Lung (tissue), 12 donors: ENCODE results near the gene PODXL2. TPM values are rescaled to one million over a fixed set of nuclear protein-coding genes. Genes with fewer than 3 reads are reported as not detected.

ENCODE experiments used
- ATAC-seq: fragments of 200-7000 bp; cut with Tn5 transposase; one replicate; pipeline ENCODE4 v1.9.1; 2020; ENCODE audit warnings: moderate number of reproducible peaks; ENCODE audit not compliant: insufficient read depth, low FRiP score
- DNase-seq, 3 donors: peaks; one replicate each; pipeline ENCODE4 v3.0.0-alpha.2; 2013 to 2017
- H3K27ac ChIP-seq, 2 donors: one replicate each; pipeline ENCODE4 v1.5.1; 2013; ENCODE audit warnings: mild to moderate bottlenecking in 2 of 2, moderate library complexity in 2 of 2, control low read depth in 1 of 2, inconsistent platforms in 1 of 2, low read depth in 1 of 2, low read length in 1 of 2
- H3K27me3 ChIP-seq, 3 donors: one replicate each; pipeline ENCODE4 v1.5.1; 2013; ENCODE audit warnings: low read length in 2 of 3; ENCODE audit not compliant: control insufficient read depth in 3 of 3, insufficient read depth in 3 of 3
- H3K36me3 ChIP-seq, 4 donors: one replicate each; pipeline ENCODE4 v1.5.1; 2013; ENCODE audit warnings: low read length in 4 of 4, mild to moderate bottlenecking in 1 of 4, moderate library complexity in 1 of 4; ENCODE audit not compliant: control insufficient read depth in 4 of 4, insufficient read depth in 4 of 4
- H3K4me1 ChIP-seq, 5 donors: one replicate each; pipeline ENCODE4 v1.5.1; 2013; ENCODE audit warnings: low read length in 5 of 5, mild to moderate bottlenecking in 2 of 5, moderate library complexity in 1 of 5; ENCODE audit not compliant: control insufficient read depth in 5 of 5, insufficient read depth in 5 of 5
- H3K4me3 ChIP-seq: one replicate; pipeline ENCODE4 v1.5.1; 2013; ENCODE audit warnings: mild to moderate bottlenecking, control low read depth, moderate library complexity
- H3K9ac ChIP-seq, 2 donors: one replicate each; pipeline ENCODE4 v1.5.1; 2013; ENCODE audit warnings: low read length in 2 of 2, control low read depth in 1 of 2; ENCODE audit not compliant: insufficient read depth in 1 of 2
- H3K9me3 ChIP-seq, 4 donors: one replicate each; pipeline ENCODE4 v1.5.1; 2013; ENCODE audit warnings: low read length in 3 of 4, mild to moderate bottlenecking in 1 of 4, moderate library complexity in 1 of 4; ENCODE audit not compliant: control insufficient read depth in 4 of 4, insufficient read depth in 3 of 4
- WGBS, 2 donors: extraction: QIAGEN DNeasy Blood & Tissue Kit; methylation state at CpG; one replicate each; pipeline ENCODE4 v1.1.7; 2013; 5-methylcytosine and 5-hydroxymethylcytosine counted together
- polyA plus RNA-seq, 2 donors: library from polyadenylated mRNA; stranded (reverse); fragments of 200-250 nt; gene quantifications; one replicate each; pipeline ENCODE4 v1.2.1, GENCODE V29; 2013
- total RNA-seq, 2 donors: library from RNA; depleted of rRNA in 1 of 2; stranded (reverse); fragments of >200 nt in 1 of 2; gene quantifications; one replicate each; pipeline ENCODE4 v1.2.1, GENCODE V29; 2014 to 2021
- TF ChIP-seq, protein P1 (sequence below): IDR thresholded peaks from 2 replicates; pipeline ENCODE4 v1.5.1; 2012; ENCODE audit warnings: mild to moderate bottlenecking; ENCODE audit errors: control extremely low read depth, extremely low read depth
- donor health status: control.
- donor health status: control.
- donor health status: Bipolar disorder and iron deficiency.
- donor health status: healthy.
- donor health status: DM: yes; HTN: yes; CAD: no.

PODXL2 gene
- total and polyA plus RNA-seq, 4 donors = 3.1 to 7.3 (median 4.6) TPM

GRCh38 chr3:127711021-127711695 lies 82.2 kb downstream of the PODXL2 start:
- Histone ChIP-seq H3K9me3 (no peaks in the 10 kb centered on the region), H3K9ac (no peak overlapping the region), H3K27ac (no peak overlapping the region), H3K27me3 (no peaks in the 10 kb centered on the region), H3K4me1 (peaks cover 4 to 49% (median 16%) of the 10 kb centered on the region in 5 donors), H3K4me3 (no peak overlapping the region), H3K36me3 (peaks cover 0 to 6% (median 0%) of the 10 kb centered on the region in 4 donors)
- DNase-seq (no peak), ATAC-seq (no peak)
- TF ChIP-seq, protein P1, sequence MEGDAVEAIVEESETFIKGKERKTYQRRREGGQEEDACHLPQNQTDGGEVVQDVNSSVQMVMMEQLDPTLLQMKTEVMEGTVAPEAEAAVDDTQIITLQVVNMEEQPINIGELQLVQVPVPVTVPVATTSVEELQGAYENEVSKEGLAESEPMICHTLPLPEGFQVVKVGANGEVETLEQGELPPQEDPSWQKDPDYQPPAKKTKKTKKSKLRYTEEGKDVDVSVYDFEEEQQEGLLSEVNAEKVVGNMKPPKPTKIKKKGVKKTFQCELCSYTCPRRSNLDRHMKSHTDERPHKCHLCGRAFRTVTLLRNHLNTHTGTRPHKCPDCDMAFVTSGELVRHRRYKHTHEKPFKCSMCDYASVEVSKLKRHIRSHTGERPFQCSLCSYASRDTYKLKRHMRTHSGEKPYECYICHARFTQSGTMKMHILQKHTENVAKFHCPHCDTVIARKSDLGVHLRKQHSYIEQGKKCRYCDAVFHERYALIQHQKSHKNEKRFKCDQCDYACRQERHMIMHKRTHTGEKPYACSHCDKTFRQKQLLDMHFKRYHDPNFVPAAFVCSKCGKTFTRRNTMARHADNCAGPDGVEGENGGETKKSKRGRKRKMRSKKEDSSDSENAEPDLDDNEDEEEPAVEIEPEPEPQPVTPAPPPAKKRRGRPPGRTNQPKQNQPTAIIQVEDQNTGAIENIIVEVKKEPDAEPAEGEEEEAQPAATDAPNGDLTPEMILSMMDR = no peak
- WGBS, 2 donors = 85 to 88% methylated on average over 14 of the region's 14 CpGs

DNA sequence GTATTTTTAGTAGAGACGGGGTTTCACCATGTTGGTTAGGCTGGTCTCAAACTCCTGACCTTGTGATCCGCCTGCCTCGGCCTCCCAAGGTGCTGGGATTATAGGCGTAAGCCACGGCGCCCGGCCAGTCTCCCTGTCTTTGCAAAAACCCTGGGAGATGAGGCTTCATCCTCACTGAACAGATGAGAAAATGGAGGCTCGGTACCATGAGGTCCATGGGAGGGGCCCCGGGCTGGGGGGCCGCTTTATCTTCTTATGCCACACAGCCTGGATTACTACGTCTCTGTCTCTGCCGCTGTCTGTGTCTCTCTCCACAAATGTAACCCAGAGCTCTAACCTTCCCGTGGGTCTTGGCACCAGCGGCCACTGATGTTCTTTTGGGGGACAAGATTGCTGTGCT lies 82.9 kb downstream of the PODXL2 start:
- Histone ChIP-seq H3K4me1 (peaks cover 4 to 49% (median 16%) of the 10 kb centered on the region in 5 donors), H3K36me3 (peaks cover 0 to 4% (median 0%) of the 10 kb centered on the region in 4 donors), H3K9ac (no peak overlapping the region), H3K9me3 (no peaks in the 10 kb centered on the region), H3K27me3 (no peaks in the 10 kb centered on the region), H3K27ac (no peak overlapping the region), H3K4me3 (no peak overlapping the region)
- DNase-seq (no peak), ATAC-seq (no peak)
- TF ChIP-seq, protein P1 = no peak
- 91 to 95% methylated on average over 14 of the region's 14 CpGs for WGBS, 2 donors

GRCh38 chr3:127712461-127712860 lies 83.5 kb downstream of the PODXL2 start:
- peaks cover 0 to 4% (median 0%) of the 10 kb centered on the region in 4 donors for H3K36me3 ChIP-seq
- TF ChIP-seq, protein P1 = no peak
- peaks cover 4 to 47% (median 16%) of the 10 kb centered on the region in 5 donors for H3K4me1 ChIP-seq
- ATAC-seq = no peak
- 76 to 89% methylated on average over 9 of the region's 9 CpGs for WGBS, 2 donors
- H3K27ac ChIP-seq = no peak overlapping the region
- no peak overlapping the region for H3K4me3 ChIP-seq
- no peaks in the 10 kb centered on the region for H3K27me3 ChIP-seq
- no peak for DNase-seq
- H3K9me3 ChIP-seq = no peaks in the 10 kb centered on the region
- no peak overlapping the region for H3K9ac ChIP-seq
